ENCODE data around the gene MT1G.

DNA sequence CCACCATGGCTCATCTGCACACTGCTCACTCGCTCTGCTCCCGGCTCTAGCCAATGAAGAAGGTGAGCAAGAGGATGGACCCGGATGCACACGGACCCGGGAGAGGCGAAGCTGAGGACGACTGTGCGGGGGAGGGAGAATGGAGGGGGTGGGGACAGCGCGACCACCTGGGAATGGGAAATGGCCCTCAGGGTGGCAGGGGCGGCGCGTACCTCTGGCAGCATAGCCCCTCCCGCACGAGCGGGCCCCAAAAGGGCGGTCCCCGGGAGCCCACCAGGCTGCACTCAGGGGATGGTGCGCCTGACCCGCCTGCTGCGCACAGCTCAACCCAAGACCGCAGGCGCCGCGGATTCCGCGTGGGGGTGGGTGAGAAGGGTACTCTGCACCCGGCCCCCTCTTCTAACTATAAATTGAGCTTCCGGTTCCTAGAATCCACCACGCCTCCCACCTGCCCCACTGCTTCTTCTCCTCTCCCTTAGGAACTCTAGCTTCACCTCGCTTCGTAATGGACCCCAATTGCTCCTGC lies 7.9 kb upstream of the MT1G start:
- TF ChIP-seq, protein P1, sequence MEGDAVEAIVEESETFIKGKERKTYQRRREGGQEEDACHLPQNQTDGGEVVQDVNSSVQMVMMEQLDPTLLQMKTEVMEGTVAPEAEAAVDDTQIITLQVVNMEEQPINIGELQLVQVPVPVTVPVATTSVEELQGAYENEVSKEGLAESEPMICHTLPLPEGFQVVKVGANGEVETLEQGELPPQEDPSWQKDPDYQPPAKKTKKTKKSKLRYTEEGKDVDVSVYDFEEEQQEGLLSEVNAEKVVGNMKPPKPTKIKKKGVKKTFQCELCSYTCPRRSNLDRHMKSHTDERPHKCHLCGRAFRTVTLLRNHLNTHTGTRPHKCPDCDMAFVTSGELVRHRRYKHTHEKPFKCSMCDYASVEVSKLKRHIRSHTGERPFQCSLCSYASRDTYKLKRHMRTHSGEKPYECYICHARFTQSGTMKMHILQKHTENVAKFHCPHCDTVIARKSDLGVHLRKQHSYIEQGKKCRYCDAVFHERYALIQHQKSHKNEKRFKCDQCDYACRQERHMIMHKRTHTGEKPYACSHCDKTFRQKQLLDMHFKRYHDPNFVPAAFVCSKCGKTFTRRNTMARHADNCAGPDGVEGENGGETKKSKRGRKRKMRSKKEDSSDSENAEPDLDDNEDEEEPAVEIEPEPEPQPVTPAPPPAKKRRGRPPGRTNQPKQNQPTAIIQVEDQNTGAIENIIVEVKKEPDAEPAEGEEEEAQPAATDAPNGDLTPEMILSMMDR (conservative IDR thresholded peaks at IDR 0.05; ENCODE audit: low read length) = no peak
- TF ChIP-seq EZH2phosphoT487 (IDR thresholded peaks at IDR 0.05; ENCODE audit: borderline replicate concordance, low read depth, low read length) = no peak
